H1 (cell line): Measurements from ENCODE around the gene PTH2R. TPM values are rescaled to one million over a fixed set of nuclear protein-coding genes. Genes with fewer than 3 reads are reported as not detected.
"Not testable (repeated sequence)": the region's sequence is repeated elsewhere in the genome, so short reads cannot be mapped to it uniquely, and the experiment has no call there.

Source experiments
- CTCF ChIA-PET: fragments of 300-600 bp; sonication (Branson Sonifier 250); formaldehyde crosslinking; loops from one replicate; lab custom pipeline; 2021; ENCODE audit not compliant: partially characterized antibody; lab: Charles Lee
- POLR2A ChIA-PET: fragments of 300-600 bp; sonication (Branson Sonifier 250); formaldehyde crosslinking; loops from one replicate; lab custom pipeline; 2021; ENCODE audit warnings: inconsistent platforms; ENCODE audit not compliant: partially characterized antibody; lab: Charles Lee
- DNase-seq, 2 experiments: peaks; one replicate each; pipeline versions ENCODE4 v3.0.0 to v3.0.0-alpha.2; 2010 to 2022; ENCODE audit warnings: low spot score in 2 of 2, low read depth in 1 of 2, mixed read lengths in 1 of 2
- FAIRE-seq: peaks from 2 replicates; lab custom pipeline; 2011; peaks lifted over from hg19 to GRCh38; lab: Jason Lieb, UNC
- H2AFZ ChIP-seq: 2 replicates; pipeline ENCODE4 v1.8.1; 2012; ENCODE audit warnings: low read length, inconsistent platforms
- H2AK5ac ChIP-seq: 2 replicates; pipeline ENCODE4 v1.6.1; 2013; ENCODE audit warnings: low read depth, low read length
- H2BK120ac ChIP-seq: replicated peaks from 2 replicates; pipeline ENCODE3; 2013; ENCODE audit warnings: low read depth, low read length, inconsistent platforms
- H2BK12ac ChIP-seq: 2 replicates; pipeline ENCODE4 v1.6.1; 2013; ENCODE audit warnings: low read depth, low read length
- H2BK15ac ChIP-seq: 2 replicates; pipeline ENCODE4 v1.6.1; 2013; ENCODE audit warnings: low read length
- H2BK20ac ChIP-seq: 2 replicates; pipeline ENCODE4 v1.6.1; 2013; ENCODE audit warnings: low read length
- H2BK5ac ChIP-seq: 2 replicates; pipeline ENCODE4 v1.6.1; 2013; ENCODE audit warnings: low read depth, low read length
- H3K14ac ChIP-seq: 2 replicates; pipeline ENCODE4 v1.6.1; 2013; ENCODE audit warnings: inconsistent platforms; ENCODE audit not compliant: insufficient read length
- H3K18ac ChIP-seq: 2 replicates; pipeline ENCODE4 v1.6.1; 2013; ENCODE audit warnings: low read length; ENCODE audit errors: extremely low read depth
- H3K23ac ChIP-seq: 2 replicates; pipeline ENCODE4 v1.6.1; 2013; ENCODE audit warnings: inconsistent platforms; ENCODE audit not compliant: insufficient read length
- H3K23me2 ChIP-seq: 2 replicates; pipeline ENCODE4 v1.6.1; 2013; ENCODE audit warnings: low read depth, low read length
- H3K27ac ChIP-seq: 2 replicates; pipeline ENCODE4 v1.6.1; 2011; ENCODE audit warnings: low read depth, low read length, inconsistent platforms
- H3K27me3 ChIP-seq, 4 experiments: replicated peaks in 1 of 4; 1 replicate in 1 of 4; 2 replicates in 3 of 4; pipeline versions ENCODE4 v1.6.1 to v1.8.1; 2011 to 2013; ENCODE audit warnings: low read length in 3 of 4, mild to moderate bottlenecking in 3 of 4, inconsistent platforms in 2 of 4, mixed read lengths in 2 of 4, moderate library complexity in 1 of 4; ENCODE audit not compliant: control insufficient read depth in 3 of 4, insufficient read depth in 3 of 4; ENCODE audit errors: extremely low read depth in 1 of 4
- H3K36me3 ChIP-seq, 4 experiments: 2 replicates each; pipeline versions ENCODE4 v1.6.1 to v1.8.1; 2011 to 2013; ENCODE audit warnings: mild to moderate bottlenecking in 4 of 4, low read length in 3 of 4, moderate library complexity in 2 of 4, control low read depth in 1 of 4, inconsistent platforms in 1 of 4; ENCODE audit not compliant: insufficient read depth in 4 of 4, control insufficient read depth in 2 of 4
- H3K4ac ChIP-seq: replicated peaks from 2 replicates; pipeline ENCODE3; 2013; ENCODE audit warnings: low read length, low read depth, mixed read lengths, inconsistent platforms; ENCODE audit not compliant: insufficient read length
- H3K4me1 ChIP-seq, 4 experiments: replicated peaks in 1 of 4; 1 replicate in 1 of 4; 2 replicates in 3 of 4; pipeline versions ENCODE4 v1.6.1 to v1.8.1; 2011 to 2013; ENCODE audit warnings: low read length in 3 of 4, inconsistent platforms in 2 of 4, mixed read lengths in 1 of 4; ENCODE audit not compliant: insufficient read depth in 4 of 4, control insufficient read depth in 3 of 4
- H3K4me2 ChIP-seq, 2 experiments: 2 replicates each; pipeline versions ENCODE4 v1.6.1 to v1.8.1; 2011 to 2013; ENCODE audit warnings: low read depth in 2 of 2, low read length in 2 of 2, control low read depth in 1 of 2, inconsistent platforms in 1 of 2, mild to moderate bottlenecking in 1 of 2; ENCODE audit not compliant: insufficient read depth in 1 of 2
- H3K4me3 ChIP-seq, 4 experiments: fragments of 200-600, 300-600 bp in 1 of 4; sonication (generic), shearing (Covaris generic), sonication (Bioruptor Twin) in 1 of 4; 2 replicates each; pipeline versions ENCODE4 v1.5.1 to v1.8.1; 2011 to 2016; ENCODE audit warnings: low read length in 4 of 4, low read depth in 3 of 4, control low read depth in 2 of 4, inconsistent platforms in 2 of 4, mild to moderate bottlenecking in 2 of 4, mixed read lengths in 1 of 4, moderate library complexity in 1 of 4; ENCODE audit not compliant: insufficient read depth in 2 of 4; ENCODE audit errors: extremely low read depth in 1 of 4
- H3K56ac ChIP-seq: replicated peaks from 2 replicates; pipeline ENCODE3; 2013; ENCODE audit warnings: low read depth, mild to moderate bottlenecking, mixed read lengths, low read length, inconsistent platforms; ENCODE audit not compliant: insufficient read length
- H3K79me1 ChIP-seq: 2 replicates; pipeline ENCODE4 v1.6.1; 2013; ENCODE audit warnings: low read depth, low read length, control low read depth
- H3K79me2 ChIP-seq, 2 experiments: 2 replicates each; pipeline versions ENCODE4 v1.6.1 to v1.8.1; 2012 to 2013; ENCODE audit warnings: low read length in 2 of 2, mild to moderate bottlenecking in 2 of 2, inconsistent platforms in 1 of 2; ENCODE audit not compliant: insufficient read depth in 2 of 2, control insufficient read depth in 1 of 2
- H3K9ac ChIP-seq, 4 experiments: replicated peaks in 1 of 4; 1 replicate in 1 of 4; 2 replicates in 3 of 4; pipeline versions ENCODE4 v1.6.1 to v1.8.1; 2011 to 2013; ENCODE audit warnings: low read depth in 3 of 4, low read length in 3 of 4, control low read depth in 2 of 4, mild to moderate bottlenecking in 2 of 4, moderate library complexity in 2 of 4, inconsistent platforms in 1 of 4; ENCODE audit errors: extremely low read depth in 1 of 4
- H3K9me3 ChIP-seq, 2 experiments: 2 replicates each; pipeline versions ENCODE4 v1.6.1 to v1.8.1; 2012 to 2013; ENCODE audit warnings: mild to moderate bottlenecking in 2 of 2, moderate library complexity in 2 of 2, control low read depth in 1 of 2, inconsistent platforms in 1 of 2, low read depth in 1 of 2, low read length in 1 of 2, mixed read lengths in 1 of 2; ENCODE audit not compliant: insufficient read depth in 2 of 2
- H4K20me1 ChIP-seq, 2 experiments: replicated peaks in 1 of 2; 2 replicates each; pipeline versions ENCODE3 to v1.8.1; 2011 to 2013; ENCODE audit warnings: inconsistent platforms in 2 of 2, low read length in 2 of 2, mild to moderate bottlenecking in 1 of 2; ENCODE audit not compliant: insufficient read depth in 2 of 2, control insufficient read depth in 1 of 2
- H4K5ac ChIP-seq: 2 replicates; pipeline ENCODE4 v1.6.1; 2013; ENCODE audit warnings: low read length, low read depth, mixed read lengths, inconsistent platforms; ENCODE audit not compliant: insufficient read length
- H4K8ac ChIP-seq: 2 replicates; pipeline ENCODE4 v1.8.0; 2013; ENCODE audit warnings: mild to moderate bottlenecking, moderate library complexity, low read length, inconsistent platforms; ENCODE audit not compliant: insufficient read depth; ENCODE audit errors: extremely low read depth
- H4K91ac ChIP-seq: replicated peaks from 2 replicates; pipeline ENCODE3; 2013; ENCODE audit warnings: low read length, mixed read lengths, inconsistent platforms; ENCODE audit not compliant: insufficient read length
- SIRT6 ChIP-seq: IDR thresholded peaks from one replicate; pipeline ENCODE4 v1.7.1; 2012; ENCODE audit warnings: low read length, inconsistent platforms
- TAF7 ChIP-seq: optimal IDR thresholded peaks from 2 replicates; pipeline ENCODE3; 2011; ENCODE audit warnings: low read depth, mild to moderate bottlenecking, inconsistent platforms, low read length, moderate library complexity, borderline replicate concordance
- YY1 ChIP-seq: IDR thresholded peaks from 2 replicates; pipeline ENCODE4 v1.6.1; 2011; ENCODE audit warnings: low read depth, mild to moderate bottlenecking, low read length
- polyA plus RNA-seq, 7 experiments: library from polyadenylated mRNA; depleted of rRNA in 3 of 7; stranded (reverse) in 5 of 7; unstranded in 2 of 7; fragments of >200 nt in 5 of 7; fragments of 200-250 nt in 2 of 7; gene quantifications; 1 replicate in 5 of 7; 2 replicates in 1 of 7; 4 replicates in 1 of 7; pipeline versions ENCODE4 v1.2.1 to v1.2.3, GENCODE V29; 2011 to 2013; ENCODE audit warnings: missing spikeins in 2 of 7, mixed read lengths in 2 of 7
- total RNA-seq: library from RNA; stranded (reverse); fragmentation: NEBNext Ultra II Directional; extraction: Animal tissue kit (Norgen Biotek cat#: 25700); gene quantifications from 2 replicates; pipeline ENCODE4 v1.2.1, GENCODE V29; 2021

Gene PTH2R
- total and polyA plus RNA-seq, 2 of the 8 experiments (the other 6 are each of a cell fraction or from before 2014, with no cell fraction given) = 0.19 to 0.38 TPM

GRCh38 chr2:208515099-208515498 lies 108.5 kb downstream of the PTH2R start (continued):
- TF ChIP-seq YY1 (no peak), SIRT6 (no peak), TAF7 (no peak)

- H3K23me2 ChIP-seq, H3K4me3 ChIP-seq, H3K79me2 ChIP-seq, H3K79me1 ChIP-seq, H2AFZ ChIP-seq, H2BK5ac ChIP-seq, CTCF ChIA-PET, H3K56ac ChIP-seq, H4K5ac ChIP-seq, H2BK12ac ChIP-seq, H3K27ac ChIP-seq, H3K18ac ChIP-seq, H2BK20ac ChIP-seq, H4K8ac ChIP-seq, H3K9me3 ChIP-seq, H4K91ac ChIP-seq, H3K4ac ChIP-seq, H3K4me2 ChIP-seq, H2BK15ac ChIP-seq, H2AK5ac ChIP-seq, DNase-seq, POLR2A ChIA-PET, H3K23ac ChIP-seq, H3K36me3 ChIP-seq, H3K4me1 ChIP-seq, FAIRE-seq, H3K9ac ChIP-seq, H2BK120ac ChIP-seq, H4K20me1 ChIP-seq, H3K27me3 ChIP-seq, H3K14ac ChIP-seq: not testable (repeated sequence)
These were observed 116.5 kb downstream of the PTH2R start for GRCh38 chr2:208523069-208523468.
